Muscle of leg (tissue), 11 donors: ENCODE data around the gene FBXW5. TPM values are rescaled to one million over a fixed set of nuclear protein-coding genes. Genes with fewer than 3 reads are reported as not detected.

Source experiments
- DNase-seq: peaks from one replicate; pipeline ENCODE4 v3.0.0; 2013
- H3K27ac ChIP-seq: one replicate; pipeline ENCODE4 v1.5.1; 2013; ENCODE audit warnings: mild to moderate bottlenecking, low read length, control low read depth
- H3K27me3 ChIP-seq: one replicate; pipeline ENCODE4 v1.6.1; 2013; ENCODE audit warnings: low read length; ENCODE audit not compliant: control insufficient read depth, insufficient read depth
- H3K36me3 ChIP-seq: one replicate; pipeline ENCODE4 v1.6.1; 2013; ENCODE audit warnings: low read length; ENCODE audit not compliant: control insufficient read depth, insufficient read depth
- H3K4me1 ChIP-seq: one replicate; pipeline ENCODE4 v1.6.1; 2013; ENCODE audit warnings: low read length; ENCODE audit not compliant: control insufficient read depth, insufficient read depth
- H3K4me3 ChIP-seq: one replicate; pipeline ENCODE4 v1.5.1; 2013; ENCODE audit warnings: low read length, control low read depth
- H3K9me3 ChIP-seq: replicated peaks from 2 replicates; pipeline ENCODE4 v1.6.1; 2013; ENCODE audit warnings: low read depth, low read length; ENCODE audit not compliant: control insufficient read depth
- WGBS: methylation state at CpG from one replicate; pipeline ENCODE4 v1.1.5; 2013; ENCODE audit warnings: missing lambda C conversion rate; ENCODE audit not compliant: insufficient coverage; 5-methylcytosine and 5-hydroxymethylcytosine counted together
- polyA plus RNA-seq, 8 donors: library from polyadenylated mRNA; unstranded; fragments of 120-200 nt; gene quantifications; one replicate each; pipeline versions ENCODE4 v1.2.1 to v1.2.3, GENCODE V29; 2013; ENCODE audit warnings: inconsistent platforms in 1 of 8, low replicate concordance in 1 of 8; ENCODE audit not compliant: insufficient read length in 8 of 8, insufficient read depth in 1 of 8
- total RNA-seq: library from RNA; stranded (reverse); fragments of 120-200 nt; gene quantifications from one replicate; pipeline ENCODE4 v1.2.4, GENCODE V29; 2013

FBXW5 gene
- total and polyA plus RNA-seq, 9 donors, result 39.9 to 54.8 (median 45.3) TPM

DNA sequence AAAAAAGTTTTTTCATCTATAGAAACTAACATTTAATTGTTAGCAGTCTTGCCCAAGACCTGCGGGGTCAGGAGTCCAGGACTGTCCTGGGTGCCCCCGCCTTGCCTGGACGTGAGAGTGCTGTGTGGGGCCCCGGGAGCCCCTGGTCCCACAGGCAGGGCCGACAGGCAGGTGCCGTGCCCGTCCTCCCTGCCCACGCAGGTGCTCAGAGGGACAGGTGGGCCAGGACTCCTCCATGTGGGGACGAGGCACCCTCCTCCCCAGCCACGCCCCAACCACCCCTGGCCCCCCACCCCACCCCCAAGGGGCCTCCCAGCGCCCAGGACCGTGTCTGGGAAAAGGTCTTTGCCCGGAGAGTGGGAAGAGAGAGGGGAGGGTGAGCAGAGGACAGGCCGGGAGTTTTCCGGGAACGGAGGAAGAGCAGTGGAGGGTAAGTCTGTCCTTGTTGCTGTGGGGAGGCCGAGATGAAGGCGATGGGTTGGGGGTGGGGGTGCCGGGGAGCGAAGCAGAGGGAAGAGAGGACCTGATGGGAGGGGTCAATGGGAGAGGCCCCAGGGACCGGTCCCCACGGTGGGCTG is 4.8 kb upstream of the FBXW5 start:
- peaks cover 53% of the 10 kb centered on the region for H3K4me1 ChIP-seq
- DNase-seq, result no peak
- no peaks in the 10 kb centered on the region for H3K27me3 ChIP-seq
- 22% methylated on average over 16 of the region's 22 CpGs for WGBS
- peak overlapping the region; percentile 46 for H3K4me3 ChIP-seq
- H3K27ac ChIP-seq, result no peak overlapping the region
- no peaks in the 10 kb centered on the region for H3K9me3 ChIP-seq
- no peaks in the 10 kb centered on the region for H3K36me3 ChIP-seq

DNA sequence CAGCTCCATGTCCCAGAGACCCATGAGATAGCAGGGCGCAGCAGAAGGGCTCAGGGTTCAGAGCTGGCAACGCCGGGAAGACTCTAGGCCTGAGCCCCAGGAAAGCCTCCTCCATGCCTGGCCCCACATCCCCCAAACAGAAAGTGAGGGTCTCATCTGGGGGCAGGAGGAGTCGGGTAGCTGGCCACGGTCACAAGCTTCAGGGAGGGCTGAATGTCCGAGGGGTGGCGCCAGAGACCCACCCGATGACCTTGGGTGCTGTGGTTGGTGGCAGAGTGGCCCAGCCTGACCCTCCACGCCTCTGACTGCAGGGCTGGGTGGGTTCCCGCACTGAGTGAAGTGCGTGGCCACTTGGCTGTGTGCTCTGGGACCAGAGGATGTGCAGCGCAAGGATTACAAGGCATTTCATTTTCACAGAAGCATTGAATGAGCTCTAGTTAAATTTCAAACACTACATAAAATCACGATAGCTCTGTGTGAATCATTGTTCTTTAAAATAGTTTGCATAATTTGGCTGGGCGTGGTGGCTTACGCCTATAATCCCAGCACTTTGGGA is 3.5 kb upstream of the FBXW5 start:
- Histone ChIP-seq H3K27ac (peak overlapping the region; percentile 83), H3K9me3 (no peaks in the 10 kb centered on the region), H3K36me3 (peaks cover 3% of the 10 kb centered on the region), H3K27me3 (no peaks in the 10 kb centered on the region), H3K4me3 (no peak overlapping the region), H3K4me1 (peaks cover 62% of the 10 kb centered on the region)
- 23% methylated on average over 7 of the region's 15 CpGs for WGBS
- DNase-seq, result peak; percentile 59

DNA sequence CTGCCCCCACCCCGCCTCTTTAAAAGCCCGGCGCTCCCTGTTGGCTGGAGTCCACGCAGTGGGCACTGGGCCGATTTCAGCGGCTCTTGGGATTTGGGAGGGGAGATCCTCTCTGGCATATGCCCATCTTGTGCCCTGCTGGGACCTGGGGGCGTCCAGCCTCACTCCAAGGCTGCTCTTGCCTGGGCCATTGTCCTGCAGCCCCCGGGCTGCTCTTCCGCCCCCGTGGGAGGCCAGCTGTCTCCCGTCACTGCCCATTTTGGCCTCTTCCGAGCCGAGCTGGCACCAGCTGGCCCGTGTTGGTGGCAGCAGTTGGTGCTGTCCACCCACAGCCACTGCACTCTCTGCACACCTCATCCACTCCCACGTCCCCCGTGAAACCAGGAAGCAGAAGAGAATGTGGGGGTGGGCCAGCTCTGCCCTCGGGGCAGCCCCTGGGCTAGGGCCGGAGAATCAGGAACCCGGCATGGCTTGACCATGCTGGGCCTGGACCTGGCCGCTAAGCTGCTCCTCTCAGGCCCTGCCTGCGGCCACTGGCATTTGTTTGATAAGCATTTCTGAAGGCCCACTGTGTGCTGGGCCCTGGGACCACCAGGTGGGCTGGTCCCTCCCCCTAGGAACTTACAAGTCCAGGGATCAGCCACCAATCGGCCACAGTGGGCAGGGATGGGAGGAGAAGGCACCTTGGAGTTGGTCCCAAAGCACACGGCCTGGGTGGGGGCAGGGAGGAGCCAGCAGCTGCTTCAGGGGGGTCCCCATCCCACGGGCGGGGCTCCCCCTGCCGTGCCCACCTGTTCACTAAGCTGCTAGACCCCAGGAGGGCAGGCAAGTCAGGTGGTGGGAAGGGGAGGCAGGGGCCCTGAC is 2.7 kb upstream of the FBXW5 start:
- peaks cover 10% of the 10 kb centered on the region for H3K36me3 ChIP-seq
- peaks cover 63% of the 10 kb centered on the region for H3K4me1 ChIP-seq
- H3K27me3 ChIP-seq, result no peaks in the 10 kb centered on the region
- H3K27ac ChIP-seq, result peak overlapping the region; percentile 83
- peak; percentile 61 for DNase-seq
- H3K9me3 ChIP-seq, result no peaks in the 10 kb centered on the region
- WGBS, result 55% methylated on average over 23 of the region's 26 CpGs
- no peak overlapping the region for H3K4me3 ChIP-seq

DNA sequence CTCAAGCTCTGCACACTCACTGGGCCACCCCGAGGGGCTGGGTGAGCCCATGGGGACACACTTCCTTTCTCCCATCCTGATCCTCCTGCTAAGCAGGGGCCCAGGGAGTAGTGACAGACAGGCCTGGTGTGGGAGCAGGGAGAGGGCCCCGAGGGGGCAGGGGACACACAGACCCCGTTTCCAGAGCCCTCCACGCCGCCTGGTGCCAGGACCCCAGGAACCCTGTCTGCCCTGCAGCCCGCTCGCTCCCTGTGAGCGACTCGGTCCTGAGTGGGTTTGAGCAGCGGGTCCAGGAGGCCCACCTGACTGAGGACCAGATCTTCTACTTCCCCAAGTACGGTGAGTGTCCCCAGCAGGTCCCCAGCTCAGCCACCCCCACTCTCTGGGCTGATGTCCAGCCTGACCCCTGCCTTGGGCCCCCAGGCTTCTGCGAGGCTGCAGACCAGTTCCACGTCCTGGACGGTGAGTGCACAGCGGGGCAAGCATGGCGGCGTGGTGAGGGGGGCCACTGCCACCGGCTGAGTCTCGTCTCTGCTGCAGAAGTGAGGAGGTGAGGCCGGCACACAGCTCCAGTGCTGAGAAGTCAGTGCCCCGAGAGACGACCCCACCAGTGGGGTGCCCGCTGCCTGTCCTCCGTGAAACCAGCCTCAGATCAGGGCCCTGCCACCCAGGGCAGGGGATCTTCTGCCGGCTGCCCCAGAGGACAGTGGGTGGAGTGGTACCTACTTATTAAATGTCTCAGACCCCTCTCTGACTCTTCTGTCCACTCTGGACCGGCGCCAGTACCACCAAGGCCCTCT is 1.9 kb upstream of the FBXW5 start:
- peaks cover 19% of the 10 kb centered on the region for H3K36me3 ChIP-seq
- no peaks in the 10 kb centered on the region for H3K9me3 ChIP-seq
- no peak for DNase-seq
- H3K27ac ChIP-seq, result peak overlapping the region; percentile 83
- WGBS, result 62% methylated on average over 18 of the region's 27 CpGs
- H3K4me3 ChIP-seq, result no peak overlapping the region
- H3K4me1 ChIP-seq, result peaks cover 61% of the 10 kb centered on the region
- H3K27me3 ChIP-seq, result no peaks in the 10 kb centered on the region

DNA sequence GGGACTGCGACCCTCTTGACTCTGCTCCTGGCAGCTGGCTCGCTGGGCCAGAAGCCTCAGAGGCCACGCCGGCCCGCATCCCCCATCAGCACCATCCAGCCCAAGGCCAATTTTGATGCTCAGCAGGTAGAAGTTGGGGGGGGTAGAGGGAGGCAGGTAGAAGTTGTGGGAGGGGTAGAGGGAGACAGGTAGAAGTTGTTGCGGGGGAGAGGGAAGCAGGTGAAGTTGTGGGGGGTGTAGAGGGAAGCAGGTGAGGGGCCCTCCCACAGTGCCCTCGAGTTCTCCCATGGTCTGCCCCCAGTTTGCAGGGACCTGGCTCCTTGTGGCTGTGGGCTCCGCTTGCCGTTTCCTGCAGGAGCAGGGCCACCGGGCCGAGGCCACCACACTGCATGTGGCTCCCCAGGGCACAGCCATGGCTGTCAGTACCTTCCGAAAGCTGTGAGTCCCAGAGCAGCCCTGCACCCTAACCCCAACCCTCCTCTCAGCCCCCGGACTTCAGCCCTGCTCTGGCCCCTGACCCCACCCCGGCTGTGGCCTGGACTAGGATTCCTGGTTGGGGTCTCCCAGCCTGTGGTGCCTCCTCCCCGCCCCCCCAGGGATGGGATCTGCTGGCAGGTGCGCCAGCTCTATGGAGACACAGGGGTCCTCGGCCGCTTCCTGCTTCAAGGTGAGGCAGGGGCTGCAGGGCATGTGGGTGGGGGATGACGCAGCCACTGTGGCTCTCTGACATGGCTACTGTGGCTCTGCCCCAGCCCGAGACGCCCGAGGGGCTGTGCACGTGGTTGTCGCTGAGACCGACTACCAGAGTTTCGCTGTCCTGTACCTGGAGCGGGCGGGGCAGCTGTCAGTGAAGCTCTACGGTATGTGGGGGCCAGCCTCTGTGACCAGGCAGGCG is 1.0 kb upstream of the FBXW5 start:
- H3K4me3 ChIP-seq, result no peak overlapping the region
- no peaks in the 10 kb centered on the region for H3K27me3 ChIP-seq
- DNase-seq, result peak; percentile 32
- no peaks in the 10 kb centered on the region for H3K9me3 ChIP-seq
- peaks cover 59% of the 10 kb centered on the region for H3K4me1 ChIP-seq
- peaks cover 26% of the 10 kb centered on the region for H3K36me3 ChIP-seq
- WGBS, result 81% methylated on average over 25 of the region's 30 CpGs
- H3K27ac ChIP-seq, result no peak overlapping the region

DNA sequence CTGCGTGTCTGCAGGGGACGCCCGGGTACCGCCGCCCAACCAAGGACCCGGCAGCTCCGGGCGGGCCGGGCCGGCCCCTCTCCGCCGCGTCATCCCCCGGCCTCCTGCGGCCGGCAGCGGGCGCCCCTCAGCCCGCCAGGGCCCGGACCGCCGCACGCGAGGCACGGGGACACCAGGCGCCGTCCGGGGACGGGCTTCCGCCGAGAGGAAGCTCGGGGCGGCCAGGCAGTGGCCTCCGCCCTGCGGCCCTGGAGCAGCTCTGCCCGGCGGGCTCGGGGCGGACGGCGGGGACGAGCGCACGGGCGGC is 373 bp downstream of the FBXW5 start:
- peak overlapping the region; percentile 59 for H3K27ac ChIP-seq
- peaks cover 48% of the 10 kb centered on the region for H3K4me1 ChIP-seq
- under 1% methylated on average over 45 of the region's 45 CpGs for WGBS

DNA sequence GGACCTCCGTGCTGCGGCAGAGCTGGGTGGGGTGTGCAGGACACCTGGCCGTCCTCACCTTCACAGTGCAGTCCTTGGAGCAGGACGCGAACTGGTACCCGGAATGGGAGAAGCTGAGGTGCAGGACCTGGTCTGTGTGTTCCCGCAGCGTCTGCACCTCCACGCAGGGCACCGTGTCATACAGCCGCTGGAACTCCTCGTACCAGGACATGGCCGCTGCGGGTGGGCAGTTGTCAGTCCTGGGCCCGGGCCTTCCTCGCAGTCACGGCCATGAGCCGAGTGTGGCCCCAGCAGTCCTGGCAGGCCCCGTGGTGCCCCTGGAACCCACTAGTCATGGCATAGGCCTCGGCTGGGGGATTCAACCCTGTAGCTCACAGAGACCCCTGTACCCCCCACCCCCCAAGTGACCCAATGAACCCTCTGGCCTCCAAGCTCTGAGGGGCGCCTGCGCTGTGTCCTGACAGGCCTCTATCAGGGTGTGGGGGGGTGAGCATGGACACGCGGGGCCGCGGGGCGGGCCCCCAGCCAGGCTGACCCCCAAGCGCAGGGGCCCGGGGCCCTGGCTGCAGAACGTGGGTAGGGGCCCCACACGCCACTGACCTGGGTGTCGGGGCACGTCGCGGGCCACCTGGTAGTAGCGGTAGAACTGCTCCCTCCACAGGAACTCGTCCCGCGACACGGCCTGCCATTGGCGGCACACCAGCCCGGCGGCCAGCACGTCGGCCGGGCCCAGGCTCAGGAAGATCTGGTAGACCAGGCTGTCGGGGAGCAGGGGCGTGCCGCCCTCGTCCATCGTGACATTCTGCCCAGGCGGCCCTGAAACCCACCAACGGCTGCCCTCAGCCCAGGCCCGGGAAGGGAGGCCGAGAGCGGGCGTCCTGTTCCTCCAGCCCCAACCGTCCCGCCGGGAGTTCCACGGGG is 987 bp downstream of the FBXW5 start:
- Histone ChIP-seq H3K9me3 (no peaks in the 10 kb centered on the region), H3K27me3 (no peaks in the 10 kb centered on the region), H3K36me3 (peaks cover 41% of the 10 kb centered on the region), H3K27ac (peak overlapping the region; percentile 59), H3K4me3 (peak overlapping the region; percentile 84), H3K4me1 (peaks cover 47% of the 10 kb centered on the region)
- DNase-seq, result no peak
- 18% methylated on average over 57 of the region's 61 CpGs for WGBS

More for the DNA sequence above, 373 bp downstream of the FBXW5 start:
- Histone ChIP-seq H3K36me3 (peaks cover 38% of the 10 kb centered on the region), H3K9me3 (no peaks in the 10 kb centered on the region), H3K27me3 (no peaks in the 10 kb centered on the region), H3K4me3 (peak overlapping the region; percentile 84)
- DNase-seq, result no peak

DNA sequence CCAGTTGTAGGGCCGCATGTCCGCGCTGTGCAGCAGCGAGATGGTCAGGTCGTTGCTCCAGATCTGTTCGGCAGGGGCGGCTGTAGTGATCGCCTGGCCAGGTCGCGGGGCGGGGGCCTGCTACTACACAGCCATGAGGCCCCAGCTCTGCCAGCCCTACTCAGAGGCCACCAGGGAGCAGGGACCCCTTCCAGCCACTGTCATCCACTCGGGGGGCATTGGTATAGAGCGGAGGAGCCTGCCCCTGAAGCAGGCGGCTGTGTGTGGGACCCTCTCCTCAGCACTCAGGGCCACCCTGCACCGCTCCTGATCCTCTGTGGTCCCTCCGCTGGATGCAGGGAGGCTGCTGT is 1.7 kb downstream of the FBXW5 start:
- Histone ChIP-seq H3K4me3 (no peak overlapping the region), H3K36me3 (peaks cover 41% of the 10 kb centered on the region), H3K27me3 (no peaks in the 10 kb centered on the region), H3K27ac (no peak overlapping the region), H3K4me1 (peaks cover 42% of the 10 kb centered on the region), H3K9me3 (no peaks in the 10 kb centered on the region)
- 80% methylated on average over 8 of the region's 16 CpGs for WGBS
- no peak for DNase-seq
